K562 (cell line): ENCODE measurements around the gene HNRNPH1. TPM values are rescaled to one million over a fixed set of nuclear protein-coding genes. Genes with fewer than 3 reads are reported as not detected.

Experiments used
- BDP1 ChIP-seq: IDR thresholded peaks from 3 replicates; pipeline ENCODE4 v1.6.1; 2011; ENCODE audit not compliant: insufficient read length, insufficient read depth
- CUX1 ChIP-seq: fragments of 200-800 bp; sonication (Bioruptor generic); IDR thresholded peaks from 2 replicates; pipeline ENCODE4 v1.6.1; 2016; ENCODE audit warnings: missing genetic modification characterization, missing compliant biosample characterization
- polyA plus RNA-seq, 8 experiments: library from polyadenylated mRNA; depleted of rRNA in 4 of 8; stranded (reverse) in 5 of 8; unstranded in 3 of 8; fragments of >200 nt; fragmentation: Nextera tagmentation in 2 of 8; fragmentation: Illumina TruSeq in 1 of 8; extraction: Ambion mirVana in 2 of 8; extraction: Trizol in 1 of 8; gene quantifications; 2 replicates each; pipeline versions ENCODE4 v1.2.1 to v1.2.3, GENCODE V29; 2011 to 2014; ENCODE audit warnings: inconsistent platforms in 1 of 8, missing spikeins in 1 of 8
- total RNA-seq, 7 experiments: library from RNA; depleted of rRNA in 6 of 7; stranded (reverse); fragments of >200 nt in 6 of 7; fragmentation: Illumina TruSeq in 2 of 7; extraction: Trizol in 2 of 7; gene quantifications; 2 replicates each; pipeline versions ENCODE4 v1.2.1 to v1.2.3, GENCODE V29; 2011 to 2021; ENCODE audit warnings: low replicate concordance in 1 of 7

Gene HNRNPH1
- total and polyA plus RNA-seq, 9 of the 15 experiments (the other 6 are each of a cell fraction or from before 2014, with no cell fraction given), result 103 to 656 (median 561) TPM

- no peak for TF ChIP-seq CUX1
- no peak for TF ChIP-seq BDP1
Observed at GRCh38 chr5:179606071-179606909, 17.2 kb downstream of the HNRNPH1 start (continued).
